ENCODE measurements around the gene LPCAT3.

LPCAT3 gene

DNA sequence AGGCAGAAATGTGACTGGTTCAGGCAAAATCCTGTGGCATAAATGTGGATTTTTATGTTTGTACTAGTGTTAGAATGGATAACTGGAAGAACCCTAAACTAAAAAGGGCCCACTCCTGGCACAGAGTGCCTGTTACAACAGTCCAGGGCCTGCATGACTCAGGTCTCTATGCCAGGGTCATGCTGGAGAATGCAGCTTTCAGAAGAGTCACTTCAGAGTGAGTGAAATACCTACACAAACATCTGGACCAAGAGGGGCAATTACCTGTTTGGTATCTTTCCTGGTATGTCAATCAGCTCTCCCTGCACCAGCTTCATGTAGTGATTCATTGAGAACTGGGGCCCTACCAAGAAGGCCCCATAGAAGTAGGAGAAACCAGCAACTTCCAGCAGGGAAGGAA is 37.5 kb downstream of the LPCAT3 start:
- Histone ChIP-seq H3K14ac (ENCODE audit: low read length) (no peak overlapping the region), H3K9me3 (replicated peaks in 1 of 2; ENCODE audit: control insufficient read depth in 2 of 2, insufficient read depth in 1 of 2, low read depth in 1 of 2, low read length in 2 of 2) (no peaks in the 10 kb centered on the region), H4K91ac (ENCODE audit: low read depth, low read length, poor library complexity) (no peak overlapping the region), H4K8ac (ENCODE audit: low read depth, low read length) (no peak overlapping the region), H2BK5ac (ENCODE audit: low read length) (no peak overlapping the region), H3K79me1 (ENCODE audit: low read depth, low read length) (no peaks in the 10 kb centered on the region), H3K27ac (replicated peaks; ENCODE audit: low read length) (no peak overlapping the region), H2BK15ac (ENCODE audit: low read length) (no peak overlapping the region), H3K4me3 (ENCODE audit: low read length in 2 of 2) (no peak overlapping the region), H3K27me3 (ENCODE audit: control insufficient read depth in 3 of 3, insufficient read depth in 3 of 3, low read depth in 1 of 3, low read length in 3 of 3) (no peaks in the 10 kb centered on the region), H3K4me2 (ENCODE audit: insufficient read depth, low read length, poor library complexity, severe bottlenecking) (no peak overlapping the region), H2BK12ac (ENCODE audit: low read length) (no peak overlapping the region), H3K36me3 (replicated peaks in 1 of 2; ENCODE audit: control insufficient read depth in 2 of 2, insufficient read depth in 2 of 2, low read length in 2 of 2) (peaks cover 44 to 90% of the 10 kb centered on the region in 2 donors), H2BK120ac (ENCODE audit: low read depth, low read length) (no peak overlapping the region), H3K4me1 (ENCODE audit: control insufficient read depth in 2 of 2, insufficient read depth in 1 of 2, low read depth in 1 of 2, low read length in 2 of 2) (no peaks in the 10 kb centered on the region), H2AFZ (ENCODE audit: low read length) (no peak overlapping the region), H2AK5ac (ENCODE audit: low read depth, low read length) (no peak overlapping the region), H3K18ac (ENCODE audit: low read length) (no peak overlapping the region), H3K4ac (ENCODE audit: low read length) (no peak overlapping the region), H3K9ac (ENCODE audit: low read depth, low read length, poor library complexity) (no peak overlapping the region), H3K23ac (ENCODE audit: low read depth, low read length, poor library complexity) (no peak overlapping the region)
- no peak for DNase-seq (ENCODE audit: low spot score)

DNA sequence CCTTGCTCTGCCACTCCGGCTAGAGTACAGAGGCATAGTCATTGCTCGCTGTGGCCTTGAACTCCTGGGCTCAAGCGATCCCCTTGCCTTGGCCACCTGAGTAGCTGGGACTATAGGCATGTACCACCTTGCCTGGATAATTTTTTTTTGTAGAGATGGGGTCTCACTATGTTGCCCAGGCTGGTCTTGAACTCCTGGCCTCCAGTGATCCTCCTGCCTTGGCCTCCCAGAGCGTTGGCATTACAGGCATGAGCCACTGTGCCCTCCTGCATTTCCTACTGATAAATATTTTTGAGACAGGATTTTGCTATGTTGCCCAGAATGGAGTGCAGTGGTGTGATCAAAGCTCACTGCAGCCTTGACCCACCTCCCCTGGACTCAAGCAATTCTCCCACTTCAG is 38.2 kb downstream of the LPCAT3 start:
- Histone ChIP-seq H3K23ac (ENCODE audit: low read depth, low read length, poor library complexity) (no peak overlapping the region), H3K18ac (ENCODE audit: low read length) (no peak overlapping the region), H3K4me3 (ENCODE audit: low read length in 2 of 2) (no peak overlapping the region), H3K36me3 (replicated peaks in 1 of 2; ENCODE audit: control insufficient read depth in 2 of 2, insufficient read depth in 2 of 2, low read length in 2 of 2) (peaks cover 50 to 97% of the 10 kb centered on the region in 2 donors), H2BK12ac (ENCODE audit: low read length) (no peak overlapping the region), H3K9me3 (replicated peaks in 1 of 2; ENCODE audit: control insufficient read depth in 2 of 2, insufficient read depth in 1 of 2, low read depth in 1 of 2, low read length in 2 of 2) (no peaks in the 10 kb centered on the region), H2BK5ac (ENCODE audit: low read length) (no peak overlapping the region), H3K9ac (ENCODE audit: low read depth, low read length, poor library complexity) (no peak overlapping the region), H2AFZ (ENCODE audit: low read length) (no peak overlapping the region), H3K14ac (ENCODE audit: low read length) (no peak overlapping the region), H4K8ac (ENCODE audit: low read depth, low read length) (no peak overlapping the region), H3K4me1 (ENCODE audit: control insufficient read depth in 2 of 2, insufficient read depth in 1 of 2, low read depth in 1 of 2, low read length in 2 of 2) (no peaks in the 10 kb centered on the region), H3K27me3 (ENCODE audit: control insufficient read depth in 3 of 3, insufficient read depth in 3 of 3, low read depth in 1 of 3, low read length in 3 of 3) (no peaks in the 10 kb centered on the region), H2BK15ac (ENCODE audit: low read length) (no peak overlapping the region), H2BK120ac (ENCODE audit: low read depth, low read length) (no peak overlapping the region), H3K4ac (ENCODE audit: low read length) (no peak overlapping the region), H4K91ac (ENCODE audit: low read depth, low read length, poor library complexity) (no peak overlapping the region), H3K79me1 (ENCODE audit: low read depth, low read length) (no peaks in the 10 kb centered on the region), H3K4me2 (ENCODE audit: insufficient read depth, low read length, poor library complexity, severe bottlenecking) (no peak overlapping the region), H2AK5ac (ENCODE audit: low read depth, low read length) (no peak overlapping the region), H3K27ac (replicated peaks; ENCODE audit: low read length) (no peak overlapping the region)
- DNase-seq (ENCODE audit: low spot score) = no peak
- WGBS, 2 donors (ENCODE audit: extremely low coverage in 2 of 2, insufficient read length in 2 of 2, insufficient replicate concordance in 1 of 2) = no CpG with 5 or more reads among the region's 4 CpGs

DNA sequence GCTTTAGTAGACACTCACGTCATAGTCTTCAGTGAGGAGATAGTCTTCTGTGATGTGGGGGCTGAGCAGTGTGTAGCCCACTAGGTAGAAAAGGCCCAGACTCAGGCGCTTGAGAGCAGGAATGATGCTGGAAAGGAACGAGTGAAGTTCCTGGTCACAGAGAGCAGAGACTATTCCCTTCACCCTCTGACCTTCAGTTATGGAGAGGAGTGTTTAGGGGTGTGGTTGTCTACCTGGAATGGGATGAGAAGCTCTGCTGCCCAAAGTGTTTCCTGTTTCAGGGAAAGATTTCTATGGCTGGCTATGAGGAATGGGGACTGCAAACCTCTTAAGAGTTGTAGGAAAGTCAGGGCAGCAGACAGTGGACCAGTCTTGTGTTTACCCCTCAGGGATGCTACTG is 38.8 kb downstream of the LPCAT3 start:
- no peaks in the 10 kb centered on the region for H3K9me3 ChIP-seq (replicated peaks in 1 of 2; ENCODE audit: control insufficient read depth in 2 of 2, insufficient read depth in 1 of 2, low read depth in 1 of 2, low read length in 2 of 2)
- no peaks in the 10 kb centered on the region for H3K79me1 ChIP-seq (ENCODE audit: low read depth, low read length)
- H3K14ac ChIP-seq (ENCODE audit: low read length) = no peak overlapping the region
- H2BK15ac ChIP-seq (ENCODE audit: low read length) = no peak overlapping the region
- H2AK5ac ChIP-seq (ENCODE audit: low read depth, low read length) = no peak overlapping the region
- H3K4me1 ChIP-seq (ENCODE audit: control insufficient read depth in 2 of 2, insufficient read depth in 1 of 2, low read depth in 1 of 2, low read length in 2 of 2) = no peaks in the 10 kb centered on the region
- no peak overlapping the region for H4K91ac ChIP-seq (ENCODE audit: low read depth, low read length, poor library complexity)
- H3K27me3 ChIP-seq (ENCODE audit: control insufficient read depth in 3 of 3, insufficient read depth in 3 of 3, low read depth in 1 of 3, low read length in 3 of 3) = no peaks in the 10 kb centered on the region
- DNase-seq (ENCODE audit: low spot score) = no peak
- H2BK120ac ChIP-seq (ENCODE audit: low read depth, low read length) = no peak overlapping the region
- WGBS, 2 donors (ENCODE audit: extremely low coverage in 2 of 2, insufficient read length in 2 of 2, insufficient replicate concordance in 1 of 2) = no CpG with 5 or more reads among the region's 3 CpGs
- no peak overlapping the region for H4K8ac ChIP-seq (ENCODE audit: low read depth, low read length)
- no peak overlapping the region for H3K4me2 ChIP-seq (ENCODE audit: insufficient read depth, low read length, poor library complexity, severe bottlenecking)
- H2AFZ ChIP-seq (ENCODE audit: low read length) = no peak overlapping the region
- H3K18ac ChIP-seq (ENCODE audit: low read length) = no peak overlapping the region
- H3K23ac ChIP-seq (ENCODE audit: low read depth, low read length, poor library complexity) = no peak overlapping the region
- no peak overlapping the region for H3K27ac ChIP-seq (replicated peaks; ENCODE audit: low read length)
- H3K9ac ChIP-seq (ENCODE audit: low read depth, low read length, poor library complexity) = no peak overlapping the region
- H2BK5ac ChIP-seq (ENCODE audit: low read length) = no peak overlapping the region
- no peak overlapping the region for H2BK12ac ChIP-seq (ENCODE audit: low read length)
- H3K4me3 ChIP-seq (ENCODE audit: low read length in 2 of 2) = no peak overlapping the region
- peaks cover 53 to 99% of the 10 kb centered on the region in 2 donors for H3K36me3 ChIP-seq (replicated peaks in 1 of 2; ENCODE audit: control insufficient read depth in 2 of 2, insufficient read depth in 2 of 2, low read length in 2 of 2)
- H3K4ac ChIP-seq (ENCODE audit: low read length) = no peak overlapping the region

DNA sequence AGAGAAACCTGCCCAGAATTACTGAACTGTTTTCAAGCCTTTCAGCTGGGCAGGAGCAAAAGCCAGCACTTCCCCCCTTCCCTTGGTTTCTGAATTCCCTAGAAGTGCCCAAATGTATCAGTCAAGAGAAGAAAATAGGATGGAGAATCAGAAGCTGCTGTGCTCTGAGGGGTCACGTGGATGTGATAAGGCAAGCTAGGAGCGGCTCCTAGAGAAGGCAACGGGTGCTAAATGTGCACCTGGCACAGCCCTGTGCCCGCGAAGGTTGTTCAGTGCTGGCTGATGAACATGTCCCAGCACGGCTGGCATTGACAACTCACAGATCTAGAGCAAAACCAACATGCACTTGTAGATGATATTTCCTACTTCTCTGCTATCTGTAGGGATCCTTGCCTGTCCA is 39.3 kb downstream of the LPCAT3 start:
- H2AFZ ChIP-seq (ENCODE audit: low read length) = no peak overlapping the region
- H4K8ac ChIP-seq (ENCODE audit: low read depth, low read length) = no peak overlapping the region
- no peak overlapping the region for H4K91ac ChIP-seq (ENCODE audit: low read depth, low read length, poor library complexity)
- DNase-seq (ENCODE audit: low spot score) = no peak
- H3K36me3 ChIP-seq (replicated peaks in 1 of 2; ENCODE audit: control insufficient read depth in 2 of 2, insufficient read depth in 2 of 2, low read length in 2 of 2) = peaks cover 57 to 99% of the 10 kb centered on the region in 2 donors
- no peak overlapping the region for H3K18ac ChIP-seq (ENCODE audit: low read length)
- no peak overlapping the region for H3K4ac ChIP-seq (ENCODE audit: low read length)
- no peak overlapping the region for H2BK120ac ChIP-seq (ENCODE audit: low read depth, low read length)
- H3K4me3 ChIP-seq (ENCODE audit: low read length in 2 of 2) = peak overlapping the region in 1 of 2 donors; percentile 21
- H3K14ac ChIP-seq (ENCODE audit: low read length) = no peak overlapping the region
- WGBS, 2 donors (ENCODE audit: extremely low coverage in 2 of 2, insufficient read length in 2 of 2, insufficient replicate concordance in 1 of 2) = no CpG with 5 or more reads among the region's 6 CpGs
- no peak overlapping the region for H2BK5ac ChIP-seq (ENCODE audit: low read length)
- H2AK5ac ChIP-seq (ENCODE audit: low read depth, low read length) = no peak overlapping the region
- no peaks in the 10 kb centered on the region for H3K79me1 ChIP-seq (ENCODE audit: low read depth, low read length)
- no peak overlapping the region for H3K9ac ChIP-seq (ENCODE audit: low read depth, low read length, poor library complexity)
- H3K9me3 ChIP-seq (replicated peaks in 1 of 2; ENCODE audit: control insufficient read depth in 2 of 2, insufficient read depth in 1 of 2, low read depth in 1 of 2, low read length in 2 of 2) = no peaks in the 10 kb centered on the region
- no peak overlapping the region for H2BK15ac ChIP-seq (ENCODE audit: low read length)
- H3K27ac ChIP-seq (replicated peaks; ENCODE audit: low read length) = no peak overlapping the region
- no peak overlapping the region for H3K23ac ChIP-seq (ENCODE audit: low read depth, low read length, poor library complexity)
- no peak overlapping the region for H2BK12ac ChIP-seq (ENCODE audit: low read length)
- H3K4me1 ChIP-seq (ENCODE audit: control insufficient read depth in 2 of 2, insufficient read depth in 1 of 2, low read depth in 1 of 2, low read length in 2 of 2) = no peaks in the 10 kb centered on the region
- H3K4me2 ChIP-seq (ENCODE audit: insufficient read depth, low read length, poor library complexity, severe bottlenecking) = no peak overlapping the region
- H3K27me3 ChIP-seq (ENCODE audit: control insufficient read depth in 3 of 3, insufficient read depth in 3 of 3, low read depth in 1 of 3, low read length in 3 of 3) = no peaks in the 10 kb centered on the region
